HAP-1 (cell line): ENCODE measurements around the gene IVNS1ABP.
"Not testable (repeated sequence)": the region's sequence is repeated elsewhere in the genome, so short reads cannot be mapped to it uniquely, and the experiment has no call there.

Source experiments
- DNase-seq, 2 experiments: peaks; one replicate each; pipeline ENCODE4 v3.0.0-alpha.2; 2016 to 2020; ENCODE audit warnings: low spot score in 2 of 2
- H3K27me3 ChIP-seq: fragments of 250-450 bp; sonication (Bioruptor Pico); 2 replicates; pipeline ENCODE4 v1.5.1; 2020; ENCODE audit warnings: low read depth, mild to moderate bottlenecking, moderate library complexity
- H3K36me3 ChIP-seq: fragments of 250-450 bp; sonication (Bioruptor Pico); replicated peaks from 2 replicates; pipeline ENCODE4 v1.5.1; 2020; ENCODE audit warnings: mild to moderate bottlenecking
- H3K4me1 ChIP-seq: fragments of 250-450 bp; sonication (Bioruptor Pico); 2 replicates; pipeline ENCODE4 v1.5.1; 2020; ENCODE audit warnings: mild to moderate bottlenecking
- H3K4me3 ChIP-seq: fragments of 250-450 bp; sonication (Bioruptor Pico); 2 replicates; pipeline ENCODE4 v1.5.1; 2020; ENCODE audit warnings: mild to moderate bottlenecking, moderate library complexity
- H3K9me3 ChIP-seq: fragments of 250-450 bp; sonication (Bioruptor Pico); 2 replicates; pipeline ENCODE4 v1.5.1; 2020; ENCODE audit warnings: mild to moderate bottlenecking, moderate library complexity
- in situ Hi-C: fragments of 300-500 bp; cut with MboI; formaldehyde crosslinking; loops from 3 replicates; pipeline ENCODE4 v1.14.3; 2020; ENCODE audit warnings: low sequenced_read_pairs, inconsistent platforms, mixed read lengths

IVNS1ABP gene

GRCh38 chr1:185279571-185279970 lies 37.5 kb downstream of the IVNS1ABP start:
- H3K36me3 ChIP-seq = no peaks in the 10 kb centered on the region
- no peaks in the 10 kb centered on the region for H3K9me3 ChIP-seq
- H3K27me3 ChIP-seq = no peaks in the 10 kb centered on the region
- DNase-seq = no peak
- no peaks in the 10 kb centered on the region for H3K4me1 ChIP-seq
- in situ Hi-C loops = no loop called here
- no peak overlapping the region for H3K4me3 ChIP-seq

- no peaks in the 10 kb centered on the region for H3K27me3 ChIP-seq
- no peaks in the 10 kb centered on the region for H3K4me1 ChIP-seq
- no peaks in the 10 kb centered on the region for H3K9me3 ChIP-seq
- H3K4me3 ChIP-seq = no peak overlapping the region
- no peak for DNase-seq
- no peaks in the 10 kb centered on the region for H3K36me3 ChIP-seq
- in situ Hi-C loops = no loop called here
Measured at GRCh38 chr1:185271921-185272320, 45.1 kb downstream of the IVNS1ABP start.

- Histone ChIP-seq H3K36me3 (no peaks in the 10 kb centered on the region), H3K4me3 (no peak overlapping the region), H3K9me3 (no peaks in the 10 kb centered on the region), H3K27me3 (no peaks in the 10 kb centered on the region), H3K4me1 (peaks cover 3% of the 10 kb centered on the region; the same call in 1 of the 2 replicates)
- in situ Hi-C loops = no loop called here
- no peak for DNase-seq
Measured at GRCh38 chr1:185268352-185268751, 48.7 kb downstream of the IVNS1ABP start.

GRCh38 chr1:185267701-185268100 lies 49.3 kb downstream of the IVNS1ABP start:
- Histone ChIP-seq H3K36me3 (no peaks in the 10 kb centered on the region), H3K27me3 (no peaks in the 10 kb centered on the region), H3K9me3 (no peaks in the 10 kb centered on the region), H3K4me1 (peaks cover 3% of the 10 kb centered on the region; the same call in 1 of the 2 replicates), H3K4me3 (no peak overlapping the region)
- in situ Hi-C loops = no loop called here
- no peak for DNase-seq

- in situ Hi-C loops = no loop called here
- H3K4me3 ChIP-seq = no peak overlapping the region
- H3K9me3 ChIP-seq = no peaks in the 10 kb centered on the region
- H3K36me3 ChIP-seq = no peaks in the 10 kb centered on the region
- H3K27me3 ChIP-seq = no peaks in the 10 kb centered on the region
- DNase-seq = no peak
- H3K4me1 ChIP-seq = peaks cover 3% of the 10 kb centered on the region; the same call in 1 of the 2 replicates
Measured at GRCh38 chr1:185267301-185267700, 49.7 kb downstream of the IVNS1ABP start.

- H3K9me3 ChIP-seq = no peaks in the 10 kb centered on the region
- no peaks in the 10 kb centered on the region for H3K36me3 ChIP-seq
- no peak overlapping the region for H3K4me3 ChIP-seq
- in situ Hi-C loops = no loop called here
- H3K27me3 ChIP-seq = no peaks in the 10 kb centered on the region
- DNase-seq = no peak
- peaks cover 3% of the 10 kb centered on the region; the same call in 1 of the 2 replicates for H3K4me1 ChIP-seq
Measured at GRCh38 chr1:185265314-185265713, 51.7 kb downstream of the IVNS1ABP start.

GRCh38 chr1:185263780-185264179 lies 53.3 kb downstream of the IVNS1ABP start:
- Histone ChIP-seq H3K9me3 (no peaks in the 10 kb centered on the region), H3K27me3 (no peaks in the 10 kb centered on the region), H3K4me3 (no peak overlapping the region), H3K36me3 (no peaks in the 10 kb centered on the region), H3K4me1 (peaks cover 3% of the 10 kb centered on the region; the same call in 1 of the 2 replicates)
- no peak for DNase-seq
- in situ Hi-C loops = no loop called here

- H3K4me1 ChIP-seq = peaks cover 3% of the 10 kb centered on the region; the same call in 1 of the 2 replicates
- H3K9me3 ChIP-seq = no peaks in the 10 kb centered on the region
- H3K36me3 ChIP-seq = no peaks in the 10 kb centered on the region
- no peaks in the 10 kb centered on the region for H3K27me3 ChIP-seq
- DNase-seq = no peak
- no peak overlapping the region for H3K4me3 ChIP-seq
- in situ Hi-C loops = no loop called here
Measured at GRCh38 chr1:185263292-185263691, 53.8 kb downstream of the IVNS1ABP start.

GRCh38 chr1:185262151-185262550 lies 54.9 kb downstream of the IVNS1ABP start:
- in situ Hi-C loops = no loop called here
- Histone ChIP-seq H3K36me3 (no peaks in the 10 kb centered on the region), H3K4me3 (no peak overlapping the region), H3K4me1 (peaks cover 3% of the 10 kb centered on the region; the same call in 1 of the 2 replicates), H3K27me3 (no peaks in the 10 kb centered on the region), H3K9me3 (no peaks in the 10 kb centered on the region)
- DNase-seq = no peak

GRCh38 chr1:185260611-185261010 lies 56.4 kb downstream of the IVNS1ABP start:
- DNase-seq = no peak
- Histone ChIP-seq H3K27me3 (no peaks in the 10 kb centered on the region), H3K9me3 (no peaks in the 10 kb centered on the region), H3K36me3 (no peaks in the 10 kb centered on the region), H3K4me1 (peaks cover 3% of the 10 kb centered on the region; the same call in 1 of the 2 replicates), H3K4me3 (no peak overlapping the region)
- in situ Hi-C loops = no loop called here

GRCh38 chr1:185258676-185259075 lies 58.4 kb downstream of the IVNS1ABP start:
- Histone ChIP-seq H3K4me1 (no peaks in the 10 kb centered on the region), H3K36me3 (no peaks in the 10 kb centered on the region), H3K9me3 (no peaks in the 10 kb centered on the region), H3K4me3 (no peak overlapping the region), H3K27me3 (no peaks in the 10 kb centered on the region)
- no peak for DNase-seq
- in situ Hi-C loops = no loop called here

- H3K4me1 ChIP-seq = no peaks in the 10 kb centered on the region
- H3K4me3 ChIP-seq = no peak overlapping the region
- in situ Hi-C loops = no loop called here
- DNase-seq = no peak
- H3K9me3 ChIP-seq = no peaks in the 10 kb centered on the region
- H3K27me3 ChIP-seq = no peaks in the 10 kb centered on the region
- H3K36me3 ChIP-seq = no peaks in the 10 kb centered on the region
Measured at GRCh38 chr1:185257950-185258208, 59.2 kb downstream of the IVNS1ABP start.

- H3K4me1 ChIP-seq, H3K9me3 ChIP-seq, H3K27me3 ChIP-seq, in situ Hi-C loops, DNase-seq, H3K4me3 ChIP-seq, H3K36me3 ChIP-seq: not testable (repeated sequence)
Measured at GRCh38 chr1:185257116-185257949, 59.7 kb downstream of the IVNS1ABP start.

GRCh38 chr1:185255595-185255994 lies 61.4 kb downstream of the IVNS1ABP start:
- in situ Hi-C loops, H3K4me1 ChIP-seq, DNase-seq, H3K9me3 ChIP-seq, H3K27me3 ChIP-seq, H3K36me3 ChIP-seq, H3K4me3 ChIP-seq: not testable (repeated sequence)

GRCh38 chr1:185252404-185252803 lies 64.6 kb downstream of the IVNS1ABP start:
- DNase-seq, H3K4me1 ChIP-seq, in situ Hi-C loops, H3K27me3 ChIP-seq, H3K36me3 ChIP-seq, H3K4me3 ChIP-seq, H3K9me3 ChIP-seq: not testable (repeated sequence)
